ENCODE measurements around the gene HMGCL.
A peak's percentile ranks its signal among the peaks of the same experiment; 100 is the strongest.
"Not testable (repeated sequence)": the region's sequence is repeated elsewhere in the genome, so short reads cannot be mapped to it uniquely, and the experiment has no call there.

The HMGCL gene

GRCh38 chr1:23825076-23825761 lies at the start of gene HMGCL:
HMGCL (minus strand) TSS chr1:23825429; CDS start chr1:23825415, 14 bp downstream.
- peak; percentile 88 for DNase-seq

- no peak for DNase-seq
Measured at GRCh38 chr1:23872421-23872820, 47.2 kb upstream of the HMGCL start.

DNA sequence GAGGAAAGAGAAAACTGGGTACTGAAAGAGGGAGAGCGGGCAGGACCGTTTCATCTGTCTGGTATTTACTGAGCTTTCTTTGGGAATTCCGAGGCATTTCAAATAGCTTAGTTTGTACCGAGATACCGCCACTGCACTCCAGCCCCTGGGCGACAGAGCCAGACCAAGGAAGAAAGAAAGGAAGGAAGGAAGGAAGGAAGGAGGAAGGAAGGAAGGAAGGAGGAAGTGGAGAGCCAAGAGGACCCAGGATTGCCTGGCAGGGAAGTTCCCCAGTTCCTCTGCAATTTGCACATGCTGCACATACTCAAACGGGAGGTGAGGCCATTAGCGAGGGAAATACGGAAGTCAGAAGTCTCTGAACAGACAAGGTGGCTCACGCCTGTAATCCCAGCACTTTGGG lies 43.8 kb upstream of the HMGCL start:
- no peak for DNase-seq

- no peak for DNase-seq
Measured at GRCh38 chr1:23868557-23869016, 43.4 kb upstream of the HMGCL start.

DNA sequence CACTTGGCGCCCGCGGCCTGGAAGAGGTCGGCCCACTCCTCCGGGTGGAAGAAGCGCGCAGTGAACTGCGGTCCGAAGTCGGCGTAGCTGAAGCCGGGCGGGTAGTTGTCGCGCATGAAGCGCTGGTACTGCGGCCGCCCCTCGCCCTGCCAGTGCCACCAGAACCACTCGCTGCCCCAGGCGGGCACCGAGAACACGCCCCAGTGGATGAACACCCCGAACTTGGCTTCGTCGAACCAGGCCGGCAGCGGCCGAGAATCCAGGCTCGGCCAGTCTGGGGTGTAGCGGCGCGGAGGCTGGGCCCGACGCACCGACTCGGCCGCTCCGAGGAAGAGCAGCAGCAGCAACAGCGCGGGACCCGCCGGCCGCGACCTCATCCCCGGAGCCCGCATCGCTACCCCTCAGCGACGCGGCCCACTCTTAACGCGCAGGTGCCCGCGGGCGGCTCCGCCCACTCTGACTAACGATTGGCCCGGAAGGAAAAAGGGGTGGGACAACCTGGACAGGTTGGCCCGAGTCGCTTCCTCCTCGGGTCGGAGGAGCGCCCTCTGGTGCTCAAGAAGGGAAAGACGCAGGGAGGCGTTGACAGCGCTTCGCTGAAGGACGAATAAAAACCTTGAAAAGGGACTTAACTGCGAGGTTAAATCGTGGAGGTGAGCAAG lies 42.8 kb upstream of the HMGCL start, which contains the start of gene FUCA1:
Gene FUCA1 (minus strand): TSS at position 396 of the 662 bp plus-strand sequence. CDS start 4 bp downstream, at position 392.
- DNase-seq = peak; percentile 98

- DNase-seq = peak; percentile 41
Measured at GRCh38 chr1:23867542-23867894, 42.3 kb upstream of the HMGCL start.

GRCh38 chr1:23865543-23865930 lies 40.3 kb upstream of the HMGCL start:
- DNase-seq = no peak

DNA sequence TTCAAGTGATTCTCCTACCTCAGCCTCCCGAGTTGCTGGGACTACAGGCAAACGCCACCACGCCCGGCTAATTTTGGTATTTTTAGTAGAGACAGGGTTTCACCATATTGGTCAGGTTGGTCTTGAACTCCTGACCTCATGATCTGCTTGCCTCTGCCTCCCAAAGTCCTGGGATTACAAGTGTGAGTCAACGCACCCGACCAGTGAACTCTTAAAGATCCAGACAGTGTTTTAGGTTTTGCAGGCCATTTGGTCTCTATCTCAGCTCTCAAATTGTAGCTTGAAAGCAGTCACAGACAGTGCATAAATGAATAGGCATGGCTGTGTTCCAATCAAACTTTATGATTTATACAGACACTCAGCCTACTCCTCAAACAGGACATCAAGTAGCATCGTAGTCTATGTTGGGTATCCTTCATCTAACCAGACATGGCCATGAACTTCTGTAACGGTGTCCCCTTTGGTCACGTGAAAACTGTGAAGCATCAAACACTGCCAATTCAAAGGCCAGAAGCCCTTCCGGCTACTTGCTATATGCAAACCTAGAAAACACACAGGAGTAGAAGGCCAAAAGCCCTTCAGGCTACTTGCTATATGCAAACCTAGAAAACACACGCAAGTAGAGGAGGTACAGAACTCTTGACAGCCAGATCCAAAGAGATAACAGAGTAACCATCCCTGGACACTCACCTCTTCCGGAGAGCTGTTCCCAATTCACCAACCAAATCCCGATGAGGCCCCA lies 39.7 kb upstream of the HMGCL start:
- DNase-seq = no peak

- DNase-seq = no peak
Measured at GRCh38 chr1:23862640-23863039, 37.4 kb upstream of the HMGCL start.

- no peak for DNase-seq
Measured at GRCh38 chr1:23854568-23854967, 29.3 kb upstream of the HMGCL start.

- not testable (repeated sequence) for DNase-seq
Measured at GRCh38 chr1:23853124-23853523, 27.9 kb upstream of the HMGCL start.

DNA sequence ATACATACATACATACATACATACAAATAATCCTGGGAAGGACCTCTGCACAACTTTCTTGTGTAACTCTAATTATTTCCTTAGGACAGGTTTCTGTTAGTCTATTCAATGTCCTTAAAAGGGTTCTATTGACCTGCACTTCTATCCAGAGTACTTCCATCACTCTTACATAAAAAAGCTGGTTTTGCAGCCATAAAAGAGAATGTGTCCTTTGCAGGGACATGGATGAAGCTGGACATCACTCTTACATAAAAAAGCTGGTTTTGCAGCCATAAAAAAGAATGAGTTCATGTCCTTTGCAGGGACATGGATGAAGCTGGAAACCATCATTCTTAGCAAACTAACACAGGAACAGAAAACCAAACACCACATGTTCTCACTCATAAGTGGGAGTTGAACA lies 26.2 kb upstream of the HMGCL start:
- not testable (repeated sequence) for DNase-seq

- DNase-seq = no peak
Measured at GRCh38 chr1:23848673-23849616, 23.7 kb upstream of the HMGCL start.

- DNase-seq = not testable (repeated sequence)
Measured at GRCh38 chr1:23847482-23848095, 22.4 kb upstream of the HMGCL start.

DNA sequence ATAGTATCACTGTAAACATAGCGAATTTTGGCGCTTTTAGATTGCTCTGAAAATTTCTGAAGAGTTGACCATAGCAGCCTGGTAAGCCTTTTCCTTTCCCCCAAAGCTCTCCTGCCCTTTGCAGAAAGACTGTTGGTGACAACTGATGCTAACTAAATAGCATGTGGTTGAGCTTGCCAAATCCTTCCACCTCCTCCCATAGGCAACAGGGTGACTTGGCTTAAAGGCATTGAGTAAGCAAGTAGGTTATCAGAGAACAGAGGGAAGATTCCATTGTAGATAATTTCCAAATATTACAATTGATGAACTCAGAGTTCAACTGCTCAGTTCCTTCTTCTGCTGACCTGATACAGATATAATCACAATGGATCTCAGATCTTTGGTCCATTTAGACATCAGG lies 19.9 kb upstream of the HMGCL start:
- no peak for DNase-seq

DNA sequence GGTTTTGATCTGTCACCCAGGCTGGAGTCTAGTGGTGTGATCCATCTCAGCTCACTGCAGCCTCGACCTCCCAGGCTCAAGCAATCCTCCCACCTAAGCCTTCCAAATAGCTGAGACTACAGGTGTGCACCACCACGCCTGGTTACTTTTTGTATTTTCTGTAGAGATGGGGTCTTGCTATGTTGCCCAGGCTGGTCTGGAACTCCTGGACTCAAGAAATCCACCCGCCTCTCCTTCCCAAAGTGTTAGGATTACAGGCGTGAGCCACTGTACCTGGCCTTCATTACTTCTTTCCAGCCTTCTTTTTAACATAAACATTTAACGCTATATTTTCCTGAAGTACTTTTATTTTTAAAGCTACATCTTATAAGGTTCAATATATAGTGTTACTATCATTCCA lies 18.4 kb upstream of the HMGCL start:
- no peak for DNase-seq

DNA sequence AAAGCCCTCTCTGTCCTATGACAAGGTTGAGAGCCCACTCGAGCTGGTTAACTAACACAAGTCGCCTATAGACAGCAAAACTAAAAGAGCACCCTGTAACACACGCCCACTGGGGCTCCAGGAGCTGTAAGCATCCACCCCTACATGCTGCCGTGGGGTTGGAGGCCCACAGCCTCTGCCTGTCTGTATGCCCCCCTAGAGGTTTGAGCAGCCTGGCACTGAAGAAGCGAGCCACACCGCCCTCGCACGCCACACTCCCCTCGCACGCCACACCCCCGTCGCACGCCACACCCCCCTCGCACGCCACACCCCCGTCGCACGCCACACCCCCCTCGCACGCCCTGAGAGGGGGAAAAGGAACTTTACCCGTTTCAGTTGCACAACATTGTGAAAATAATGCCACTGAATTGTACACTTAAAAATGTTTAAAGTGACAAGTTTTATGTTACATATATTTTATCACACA lies 13.2 kb upstream of the HMGCL start:
- peak; percentile 63 for DNase-seq

DNA sequence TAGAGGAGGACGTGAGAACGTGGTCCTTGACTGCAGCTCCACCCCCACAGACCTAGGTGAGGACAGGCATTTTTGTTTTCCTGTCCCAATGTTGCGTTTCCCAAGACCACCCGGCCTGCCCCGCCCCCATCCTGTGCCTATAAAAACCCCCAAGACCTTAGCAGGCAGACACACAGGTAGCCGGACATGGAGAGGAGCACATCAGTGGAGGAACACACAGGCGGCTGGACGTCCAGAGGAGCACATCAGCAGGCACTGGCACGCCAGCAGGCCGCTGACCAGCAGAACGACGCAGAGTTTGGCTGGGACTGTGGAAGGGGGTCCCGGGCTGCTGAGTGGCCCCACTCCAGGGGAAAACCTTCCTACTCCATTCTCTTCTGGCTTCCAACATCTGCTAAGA lies 12.7 kb upstream of the HMGCL start:
- DNase-seq = no peak

GRCh38 chr1:23836037-23836436 lies 10.8 kb upstream of the HMGCL start:
- DNase-seq = no peak

- not testable (repeated sequence) for DNase-seq
Measured at GRCh38 chr1:23834156-23834555, 8.9 kb upstream of the HMGCL start.

- no peak for DNase-seq
Measured at GRCh38 chr1:23827717-23828116, 2.5 kb upstream of the HMGCL start.

DNA sequence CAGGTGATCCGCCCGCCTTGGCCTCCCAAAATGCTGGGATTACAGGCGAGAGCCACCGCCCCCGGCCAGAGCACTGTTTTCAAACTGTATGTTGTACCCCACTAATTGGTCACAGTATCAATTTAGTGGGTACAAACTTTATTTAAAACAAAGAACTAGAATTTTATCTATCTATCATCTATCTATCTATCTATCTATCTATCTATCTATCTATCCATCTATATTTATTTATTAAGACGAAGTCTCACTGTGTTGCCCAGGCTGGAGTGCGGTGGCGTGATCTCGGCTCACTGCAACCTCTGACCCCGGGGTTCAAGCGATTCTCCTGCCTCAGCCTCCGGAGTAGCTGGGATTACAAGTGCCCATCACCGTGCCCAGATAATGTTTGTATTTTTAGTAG lies 1.4 kb upstream of the HMGCL start:
- not testable (repeated sequence) for DNase-seq
